GM21737 (cell line): ENCODE data around the gene MCF2L.
"Not testable (repeated sequence)": the region's sequence is repeated elsewhere in the genome, so short reads cannot be mapped to it uniquely, and the experiment has no call there.

Experiments used
- ATAC-seq: cut with Tn5 transposase; IDR thresholded peaks from one replicate; pipeline ENCODE4 v1.9.1; 2021; ENCODE audit warnings: mild to moderate bottlenecking, moderate library complexity; ENCODE audit not compliant: unreplicated experiment

MCF2L gene

GRCh38 chr13:113092776-113093579, 124.0 kb downstream of the MCF2L start:
- ATAC-seq: no peak

DNA sequence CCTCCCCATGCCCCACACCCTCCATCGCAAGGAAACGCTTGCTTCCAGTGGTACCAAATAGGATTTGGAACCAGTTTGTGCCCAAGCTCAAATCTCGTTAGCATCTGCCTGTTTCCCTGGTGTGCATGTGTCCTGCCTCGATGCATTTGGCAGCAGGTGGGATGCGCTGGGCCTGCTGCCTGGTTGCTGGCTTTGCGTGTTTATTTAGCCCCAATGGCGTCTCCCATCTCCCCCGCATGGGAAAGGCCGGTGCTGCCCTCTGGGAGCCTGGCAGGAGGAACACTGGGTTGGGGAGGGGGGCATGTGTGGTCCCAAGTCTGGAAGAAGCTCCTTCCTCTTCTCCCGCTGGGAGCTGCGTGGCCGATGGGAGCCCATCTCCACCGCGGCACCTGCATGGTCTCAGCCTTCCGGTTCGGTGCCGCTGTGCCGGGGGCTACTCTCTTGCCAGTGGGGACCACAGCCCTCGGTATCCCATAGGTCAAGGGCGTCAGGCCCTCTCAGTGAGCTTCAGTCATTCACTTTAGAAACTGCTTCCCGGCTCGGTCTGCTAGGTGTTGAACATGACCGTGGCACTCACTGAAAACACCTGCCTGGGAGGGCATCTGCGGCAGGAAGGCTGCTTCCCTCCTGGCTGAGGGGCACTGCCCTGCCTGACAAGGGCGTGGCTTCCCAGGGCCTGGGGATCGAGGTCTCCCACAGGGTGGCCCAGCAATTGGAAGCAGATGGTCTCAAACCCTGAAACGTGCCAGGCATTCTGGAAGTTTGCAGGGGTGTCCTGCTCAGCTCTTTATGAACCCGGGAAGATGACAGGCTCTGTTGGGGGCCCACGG, 124.8 kb downstream of the MCF2L start:
- ATAC-seq: no peak

- ATAC-seq: no peak
These were observed 125.4 kb downstream of the MCF2L start for GRCh38 chr13:113094410-113094800.

DNA sequence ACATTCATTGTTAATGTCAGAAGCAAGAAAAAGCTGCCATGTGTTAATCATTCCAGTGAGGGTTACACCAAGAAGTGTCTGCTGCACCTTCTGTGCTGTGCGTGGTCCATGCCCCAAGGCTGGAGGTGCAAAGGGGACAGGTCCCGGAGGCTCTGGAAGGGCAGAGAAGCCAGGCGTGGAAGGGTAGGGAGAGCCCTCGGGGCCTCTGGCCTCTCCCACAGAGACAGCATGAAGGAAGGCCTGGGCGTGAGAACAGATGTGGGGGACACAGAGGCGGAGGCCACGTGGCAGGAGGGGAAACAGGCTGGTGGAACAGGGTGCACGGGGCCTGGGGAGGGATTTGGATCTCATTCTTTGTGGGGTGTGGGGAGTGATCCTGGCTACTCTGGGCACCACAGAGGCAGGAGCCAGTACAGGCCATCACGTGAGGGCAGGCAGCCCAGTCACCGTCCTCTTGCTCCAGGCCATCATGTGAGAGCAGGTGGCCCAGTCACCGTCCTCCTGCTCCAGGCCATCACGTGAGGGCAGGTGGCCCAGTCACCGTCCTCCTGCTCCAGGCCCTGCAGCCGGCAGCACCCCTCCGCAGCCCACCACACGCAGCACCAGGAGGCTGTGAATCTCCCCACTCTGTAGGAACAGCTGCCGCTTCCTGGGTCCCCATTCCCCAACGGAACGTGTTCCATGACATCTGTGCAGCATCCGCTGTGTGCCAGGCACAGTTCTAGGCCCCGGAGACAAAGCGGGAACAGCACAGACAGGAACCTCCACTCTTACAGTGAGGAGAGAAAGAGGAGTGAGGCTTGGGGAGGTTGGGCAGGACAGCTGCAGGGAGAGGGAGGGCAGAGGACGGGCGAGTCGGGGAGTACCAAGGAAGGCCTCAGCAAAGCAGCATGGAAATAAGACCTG, 126.4 kb downstream of the MCF2L start:
- no peak for ATAC-seq

GRCh38 chr13:113096052-113096744, 127.2 kb downstream of the MCF2L start:
- no peak for ATAC-seq

DNA sequence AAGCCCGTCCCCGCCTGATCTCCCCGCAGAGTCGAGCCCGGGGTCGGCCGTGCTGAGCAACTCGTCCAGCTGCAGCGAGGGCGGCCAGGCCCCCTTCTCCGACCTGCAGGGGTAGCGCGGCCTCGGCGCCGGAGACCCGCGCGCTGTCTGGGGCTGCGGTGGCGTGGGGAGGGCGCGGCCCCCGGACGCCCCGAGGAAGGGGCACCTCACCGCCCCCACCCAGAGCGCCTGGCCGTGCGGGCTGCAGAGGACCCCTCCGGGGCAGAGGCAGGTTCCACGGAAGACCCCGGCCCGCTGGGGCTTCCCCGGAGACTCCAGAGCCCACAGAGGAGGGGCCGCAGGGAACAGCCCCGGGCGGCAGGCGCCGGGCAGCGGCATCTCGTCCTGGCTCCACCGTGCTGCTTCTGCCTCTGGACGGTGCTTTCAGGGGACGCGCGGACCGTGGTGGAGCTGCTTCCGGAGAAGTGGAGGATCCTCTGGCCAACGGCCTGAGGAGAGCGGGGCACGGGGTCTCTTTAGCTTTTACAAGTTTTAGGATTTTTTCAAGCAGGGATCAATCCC, 127.8 kb downstream of the MCF2L start:
- ATAC-seq: no peak

DNA sequence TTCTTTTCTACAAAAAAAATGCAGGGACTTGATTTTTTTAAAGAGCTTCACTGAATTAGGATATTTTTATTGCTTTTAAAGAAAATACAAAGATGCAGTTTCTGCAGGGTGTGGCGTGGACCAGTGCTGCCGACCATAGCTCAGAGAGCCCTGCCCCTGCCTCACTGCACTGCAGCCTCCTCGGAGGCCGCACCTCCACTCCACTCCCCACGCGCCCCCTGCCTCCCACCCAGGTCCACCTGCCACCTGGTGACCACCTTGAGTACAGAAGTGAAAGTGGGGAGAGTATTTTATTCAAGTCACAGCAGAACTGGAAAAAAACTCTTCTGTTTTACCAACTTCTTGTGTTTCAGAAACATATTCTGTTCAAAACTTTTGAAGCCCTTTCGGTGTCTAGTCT, 128.6 kb downstream of the MCF2L start:
- ATAC-seq: no peak

DNA sequence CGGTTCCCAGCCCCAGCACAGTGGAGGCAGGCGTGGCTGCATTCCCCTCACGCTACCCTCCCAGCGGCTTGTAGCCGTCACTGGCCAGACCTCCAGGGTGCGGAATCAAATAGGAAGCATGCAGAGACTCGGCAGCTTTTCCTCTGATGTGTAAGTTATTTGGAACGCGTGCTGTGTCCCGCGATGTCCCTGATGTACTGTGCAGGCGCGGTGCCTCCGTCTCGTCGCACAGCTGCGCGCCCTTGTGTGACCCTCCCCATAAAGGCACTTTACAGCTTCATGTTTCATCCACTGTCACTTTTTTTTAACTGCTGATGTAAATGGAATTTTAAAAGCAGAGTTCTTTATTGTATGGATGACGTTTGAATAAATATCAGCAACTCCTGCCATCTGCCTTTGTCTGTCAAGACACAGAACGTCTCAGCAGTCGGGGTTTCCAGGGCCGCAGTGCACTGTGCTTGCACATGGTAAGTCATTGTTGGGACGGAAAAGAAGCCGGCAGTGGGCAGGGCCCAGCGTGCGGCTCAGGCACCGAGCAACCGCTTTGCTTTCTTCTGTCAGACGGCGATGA, 129.2 kb downstream of the MCF2L start:
- ATAC-seq: no peak

DNA sequence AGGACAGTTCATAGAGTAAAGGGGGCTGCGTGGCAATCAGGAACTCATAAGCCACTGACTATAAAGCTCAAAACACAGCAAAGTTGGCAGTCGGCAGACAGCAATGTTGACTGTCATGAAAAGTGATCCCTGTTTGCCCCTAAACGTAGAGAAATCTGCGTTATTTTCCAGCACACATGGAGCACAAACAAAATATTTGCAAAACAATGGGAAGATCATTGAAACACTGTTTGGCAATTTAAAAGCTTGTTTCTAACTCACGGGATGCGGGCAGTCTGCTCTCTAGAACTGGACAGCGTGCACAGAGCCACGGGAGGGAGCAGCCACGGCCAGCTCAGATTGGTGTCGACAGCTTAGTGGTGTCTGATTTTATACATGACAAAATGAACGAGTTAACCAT, 130.1 kb downstream of the MCF2L start:
- ATAC-seq: no peak

DNA sequence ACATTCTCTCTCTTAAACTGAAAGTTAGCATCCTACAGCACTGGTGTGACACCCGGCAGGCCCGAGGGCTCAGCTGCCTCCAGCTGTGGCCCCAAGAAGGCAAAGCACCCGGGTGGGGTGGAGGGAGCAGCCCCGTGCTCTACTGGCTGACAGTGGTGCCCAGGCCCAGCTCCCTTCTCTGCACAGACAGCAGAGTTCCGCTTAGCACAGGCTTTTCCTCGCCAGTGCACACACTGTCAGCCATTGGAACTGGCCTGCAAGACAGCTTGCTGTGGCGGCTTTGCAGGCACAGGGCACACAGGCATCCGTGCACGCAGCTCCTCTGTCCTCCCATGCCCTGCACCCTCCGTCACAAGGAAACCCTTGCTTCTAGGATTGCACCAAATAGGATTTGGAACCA, 133.3 kb downstream of the MCF2L start:
- not testable (repeated sequence) for ATAC-seq

DNA sequence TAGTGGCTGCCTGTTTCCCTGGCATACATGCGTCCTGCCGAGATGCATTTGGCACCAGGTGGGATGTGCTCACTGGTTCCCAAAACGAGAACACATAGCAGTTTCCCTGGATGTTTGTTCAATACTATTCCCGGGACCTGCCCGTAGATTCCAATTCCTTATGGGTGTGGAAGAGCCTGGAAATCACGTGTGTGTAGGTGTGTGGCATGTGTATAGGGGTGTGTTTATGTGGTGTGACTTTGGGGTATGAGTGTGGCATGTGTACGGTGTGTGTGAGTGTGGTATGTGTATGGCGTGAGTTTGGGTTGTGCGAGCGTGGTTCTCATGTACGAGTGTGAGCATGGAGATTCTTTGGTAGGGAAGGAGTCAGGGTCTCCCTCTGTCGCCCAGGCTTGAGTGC, 133.7 kb downstream of the MCF2L start:
- no peak for ATAC-seq

- ATAC-seq: no peak
These were observed 134.6 kb downstream of the MCF2L start for GRCh38 chr13:113103646-113104045.

- ATAC-seq: no peak
These were observed 136.3 kb downstream of the MCF2L start, which contains the start of gene F7 for GRCh38 chr13:113105032-113105920. TSS of gene F7 (plus strand) at chr13:113105791. CDS start at chr13:113105842, 51 bp downstream.

GRCh38 chr13:113105921-113106452, 137.0 kb downstream of the MCF2L start:
- ATAC-seq: no peak

DNA sequence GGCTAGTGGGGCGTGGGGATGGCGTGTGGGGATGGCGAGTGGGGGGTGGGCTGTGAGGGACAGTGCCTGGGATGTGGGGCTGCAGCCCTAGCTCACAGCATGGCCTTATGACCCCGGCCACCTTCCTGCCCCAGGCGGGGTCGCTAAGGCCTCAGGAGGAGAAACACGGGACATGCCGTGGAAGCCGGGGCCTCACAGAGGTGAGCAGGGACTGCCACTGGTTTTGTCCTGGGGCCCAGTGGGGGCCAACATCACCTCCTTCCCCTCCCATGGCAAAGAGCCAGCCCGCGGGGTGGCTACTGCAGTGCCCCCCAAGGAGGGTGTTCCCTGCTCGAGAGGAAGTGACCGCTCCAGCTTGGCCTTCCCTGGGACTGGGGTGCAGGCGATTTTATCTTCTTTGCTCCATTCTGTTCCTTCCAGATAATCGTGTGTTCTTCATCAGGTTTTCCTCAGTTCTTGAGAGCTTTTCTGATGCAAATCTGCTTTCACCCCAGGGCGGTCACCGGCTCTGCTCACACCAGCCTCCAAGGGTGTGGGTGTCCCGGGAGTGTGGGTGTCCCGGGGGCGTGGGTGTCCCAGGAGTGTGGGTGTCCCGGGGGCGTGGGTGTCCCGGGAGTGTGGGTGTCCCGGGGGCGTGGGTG, 137.8 kb downstream of the MCF2L start:
- no peak for ATAC-seq

DNA sequence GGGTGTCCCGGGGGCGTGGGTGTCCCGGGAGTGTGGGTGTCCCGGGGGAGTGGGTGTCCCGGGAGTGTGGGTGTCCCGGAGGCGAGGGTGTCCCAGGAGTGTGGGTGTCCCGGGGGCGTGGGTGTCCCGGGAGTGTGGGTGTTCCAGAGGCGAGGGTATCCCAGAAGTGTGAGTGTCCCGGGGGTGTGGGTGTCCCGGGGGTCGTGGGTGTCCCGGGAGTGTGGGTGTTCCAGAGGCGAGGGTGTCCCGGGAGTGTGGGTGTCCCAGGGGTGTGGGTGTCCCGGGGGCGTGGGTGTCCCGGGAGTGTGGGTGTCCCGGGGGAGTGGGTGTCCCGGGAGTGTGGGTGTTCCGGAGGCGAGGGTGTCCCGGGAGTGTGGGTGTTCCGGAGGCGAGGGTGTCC, 139.5 kb downstream of the MCF2L start:
- not testable (repeated sequence) for ATAC-seq

DNA sequence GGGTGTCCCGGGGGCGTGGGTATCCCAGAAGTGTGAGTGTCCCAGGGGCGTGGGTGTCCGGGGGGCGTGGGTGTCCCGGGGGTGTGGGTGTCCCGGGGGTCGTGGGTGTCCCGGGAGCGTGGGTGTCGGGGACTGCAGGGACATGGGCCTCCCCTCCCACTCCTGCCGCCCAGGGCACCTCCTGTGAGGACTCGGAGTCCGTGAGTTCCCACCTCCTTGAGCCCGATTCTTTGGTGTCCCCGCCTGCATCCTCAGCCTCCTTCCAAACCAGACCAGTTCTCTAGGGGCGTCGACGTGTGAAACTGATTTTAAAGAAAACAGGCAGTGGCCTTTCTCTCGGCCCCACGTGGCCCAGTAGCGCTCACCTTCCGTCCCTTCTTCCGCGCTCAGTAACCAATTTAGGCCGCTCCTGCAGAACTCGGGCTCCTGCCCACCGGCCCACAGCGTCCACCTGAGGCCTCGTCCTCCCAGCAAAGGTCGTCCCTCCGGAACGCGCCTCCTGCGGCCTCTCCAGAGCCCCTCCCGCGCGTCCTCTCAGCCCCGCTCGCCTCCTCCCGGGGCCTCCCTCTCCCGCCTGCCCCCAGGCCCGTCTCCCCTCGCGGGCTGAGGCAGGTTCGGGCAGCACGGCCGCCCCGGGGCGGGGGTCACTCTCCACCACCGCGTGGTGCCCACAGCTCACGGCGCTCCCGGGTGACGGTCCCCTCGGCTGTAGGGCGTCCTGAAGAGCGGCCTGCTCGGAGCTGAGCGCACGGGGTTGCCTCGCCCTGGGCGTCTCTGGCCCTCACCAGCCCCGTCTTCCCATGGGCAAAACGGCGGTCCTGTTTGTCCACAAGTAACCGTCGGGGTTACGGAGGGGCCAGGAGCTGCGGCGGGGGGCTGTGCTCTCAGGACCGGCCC, 140.4 kb downstream of the MCF2L start:
- ATAC-seq: no peak
